Prostate gland (tissue), 2 donors: Measurements from ENCODE around the gene TM4SF4.

ENCODE experiments used
- CTCF ChIP-seq, 4 experiments: fragments of 200-600 bp in 2 of 4; fragments of 450-650 bp in 2 of 4; sonication (generic) in 2 of 4; IDR thresholded peaks; 1 replicate in 3 of 4; 2 replicates in 1 of 4; pipeline ENCODE4 v1.5.1; 2016 to 2019; ENCODE audit warnings: antibody characterized with exemption in 4 of 4, mild to moderate bottlenecking in 2 of 4, moderate library complexity in 2 of 4
- POLR2AphosphoS5 ChIP-seq: sonication (generic); formaldehyde crosslinking; IDR thresholded peaks from one replicate; pipeline ENCODE4 v1.6.1; 2017; ENCODE audit warnings: antibody characterized with exemption

- TF ChIP-seq POLR2AphosphoS5 (no peak), CTCF (IDR thresholded peaks at IDR 0.05) (no peak)
Observed at GRCh38 chr3:149463921-149464320, 10.6 kb upstream of the TM4SF4 start.
